Loucy (cell line): Measurements from ENCODE around the gene SPRYD7.

Source experiments
- CTCF ChIP-seq: fragments of 200-600 bp; sonication (generic); conservative IDR thresholded peaks from 2 replicates; pipeline ENCODE4 v1.5.1; 2014; ENCODE audit warnings: mild to moderate bottlenecking, antibody characterized with exemption, low read length
- EZH2phosphoT487 ChIP-seq: fragments of 200-600 bp; IDR thresholded peaks from 2 replicates; pipeline ENCODE4 v1.6.1; 2018; ENCODE audit warnings: antibody characterized with exemption, mild to moderate bottlenecking, moderate library complexity, borderline replicate concordance

- TF ChIP-seq CTCF (no peak), EZH2phosphoT487 (no peak)
Measured at GRCh38 chr13:49878682-49879081, 57.5 kb downstream of the SPRYD7 start.
